ENCODE data around the gene RIN1. TPM values are rescaled to one million over a fixed set of nuclear protein-coding genes. Genes with fewer than 3 reads are reported as not detected.

Gene RIN1
- total and polyA plus RNA-seq, 9 of the 15 experiments (the other 6 are each of a cell fraction or from before 2014, with no cell fraction given): 0.01 to 1.2 (median 0.45) TPM; not detected in 1

GRCh38 chr11:66336234-66337102, at the start of gene RIN1 (continued):
- peak in 1 of 2 experiments; percentile 32; a peak in 1 of 4 replicates for TF ChIP-seq ETV6 (IDR thresholded peaks at IDR 0.05; ENCODE audit: borderline replicate concordance in 1 of 2, low read depth in 2 of 2, low read length in 1 of 2)
- TF ChIP-seq ETV6 (CRISPR knock-in tag; IDR thresholded peaks at IDR 0.05; ENCODE audit: borderline replicate concordance): no peak
- no peak for TF ChIP-seq SMAD3 (CRISPR knock-in tag; conservative IDR thresholded peaks at IDR 0.05)
- peak; percentile 90 for TF ChIP-seq JUND (IDR thresholded peaks at IDR 0.05; ENCODE audit: borderline replicate concordance, low read depth, low read length)
- TF ChIP-seq JUND (tag; IDR thresholded peaks at IDR 0.05; ENCODE audit: borderline replicate concordance, low read depth, low read length): peak; percentile 84; the same call in 2 of the 3 replicates
- TF ChIP-seq PTRF (tag; IDR thresholded peaks at IDR 0.05): no peak
- TF ChIP-seq CBFB (CRISPR knock-in tag; IDR thresholded peaks at IDR 0.05): peak; percentile 87; the same call in 1 of the 2 replicates
- TF ChIP-seq ZBTB8A (IDR thresholded peaks at IDR 0.05; ENCODE audit: partially characterized antibody): no peak
- no peak for TF ChIP-seq SRSF1 (IDR thresholded peaks at IDR 0.05; ENCODE audit: low read depth, low read length)
- 0 out of 2 replicates have a peak, but pooled peaks have one; percentile 5 for TF ChIP-seq CEBPG (CRISPR knock-in tag; IDR thresholded peaks at IDR 0.05)
- no peak for TF ChIP-seq CEBPG (tag; conservative IDR thresholded peaks at IDR 0.05 in 1 of 2, IDR thresholded peaks at IDR 0.05 in 1 of 2)
- TF ChIP-seq YBX1 (IDR thresholded peaks at IDR 0.05): no peak
- TF ChIP-seq MGA (IDR thresholded peaks at IDR 0.05): no peak
- TF ChIP-seq PHF20 (IDR thresholded peaks at IDR 0.05; ENCODE audit: partially characterized antibody): no peak
- TF ChIP-seq ELK1 (CRISPR knock-in tag; IDR thresholded peaks at IDR 0.05): no peak
- TF ChIP-seq POLR2A (conservative IDR thresholded peaks at IDR 0.05): peak; percentile 45; the same call in 1 of the 2 replicates

All from K562 (cell line).